Measurements from ENCODE around the gene RPL36.
"Not testable (repeated sequence)": the region's sequence is repeated elsewhere in the genome, so short reads cannot be mapped to it uniquely, and the experiment has no call there.

Gene RPL36

GRCh38 chr19:5707576-5708575 lies 17.8 kb downstream of the RPL36 start:
- no peak for DNase-seq

GRCh38 chr19:5711025-5711424 lies 20.9 kb downstream of the RPL36 start:
- DNase-seq = no peak

GRCh38 chr19:5711713-5712161 lies 21.6 kb downstream of the RPL36 start:
- no peak for DNase-seq

GRCh38 chr19:5713228-5713627 lies 23.1 kb downstream of the RPL36 start:
- DNase-seq = no peak

GRCh38 chr19:5714816-5715215 lies 24.7 kb downstream of the RPL36 start:
- no peak for DNase-seq

- peak; percentile 31 for DNase-seq
These were observed 27.3 kb downstream of the RPL36 start for GRCh38 chr19:5717215-5717935.

GRCh38 chr19:5718037-5718578 lies 28.0 kb downstream of the RPL36 start:
- peak; percentile 66 for DNase-seq

- DNase-seq = peak; percentile 88
These were observed 28.6 kb downstream of the RPL36 start for GRCh38 chr19:5718579-5719273.

GRCh38 chr19:5719274-5719960 lies 29.3 kb downstream of the RPL36 start:
- DNase-seq = peak; percentile 29

- DNase-seq = peak; percentile 100
These were observed 30.1 kb downstream of the RPL36 start, which contains the start of the genes CATSPERD and LONP1 for GRCh38 chr19:5719961-5720790. TSS of gene CATSPERD (plus strand) at chr19:5720637. CDS start at chr19:5720738, 101 bp downstream. TSS of gene LONP1 (minus strand) at chr19:5720146. CDS start at chr19:5720132, 14 bp downstream.

GRCh38 chr19:5727453-5728050 lies 37.5 kb downstream of the RPL36 start:
- no peak for DNase-seq

GRCh38 chr19:5733172-5733571 lies 43.1 kb downstream of the RPL36 start:
- DNase-seq = not testable (repeated sequence)

- DNase-seq = no peak
These were observed 48.3 kb downstream of the RPL36 start for GRCh38 chr19:5738423-5738822.
